Brain pericyte (primary cell): Measurements from ENCODE around the gene THRAP3.
"Not testable (repeated sequence)": the region's sequence is repeated elsewhere in the genome, so short reads cannot be mapped to it uniquely, and the experiment has no call there.

Source experiments
- DNase-seq: peaks from one replicate; pipeline ENCODE4 v3.0.0-alpha.2; 2012; ENCODE audit warnings: low read depth, low spot score

Gene THRAP3

DNA sequence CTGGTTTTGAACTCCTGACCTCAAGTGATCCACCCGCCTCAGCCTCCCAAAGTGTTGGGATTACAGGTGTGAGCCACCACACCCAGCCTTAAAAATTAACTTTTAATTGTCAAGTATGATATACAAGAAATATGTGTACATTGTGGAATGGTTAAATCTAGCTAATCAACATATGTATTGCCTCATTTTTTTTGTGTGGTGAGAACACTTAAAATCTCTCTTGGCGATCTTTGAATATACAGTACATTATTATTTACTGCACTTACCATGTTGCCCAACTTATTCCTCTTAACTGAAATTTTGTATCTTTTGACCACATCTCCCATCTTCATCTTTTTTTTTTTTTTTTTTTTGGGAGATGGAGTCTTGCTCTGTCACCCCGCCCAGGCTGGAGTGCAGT, 23.3 kb downstream of the THRAP3 start:
- no peak for DNase-seq

DNA sequence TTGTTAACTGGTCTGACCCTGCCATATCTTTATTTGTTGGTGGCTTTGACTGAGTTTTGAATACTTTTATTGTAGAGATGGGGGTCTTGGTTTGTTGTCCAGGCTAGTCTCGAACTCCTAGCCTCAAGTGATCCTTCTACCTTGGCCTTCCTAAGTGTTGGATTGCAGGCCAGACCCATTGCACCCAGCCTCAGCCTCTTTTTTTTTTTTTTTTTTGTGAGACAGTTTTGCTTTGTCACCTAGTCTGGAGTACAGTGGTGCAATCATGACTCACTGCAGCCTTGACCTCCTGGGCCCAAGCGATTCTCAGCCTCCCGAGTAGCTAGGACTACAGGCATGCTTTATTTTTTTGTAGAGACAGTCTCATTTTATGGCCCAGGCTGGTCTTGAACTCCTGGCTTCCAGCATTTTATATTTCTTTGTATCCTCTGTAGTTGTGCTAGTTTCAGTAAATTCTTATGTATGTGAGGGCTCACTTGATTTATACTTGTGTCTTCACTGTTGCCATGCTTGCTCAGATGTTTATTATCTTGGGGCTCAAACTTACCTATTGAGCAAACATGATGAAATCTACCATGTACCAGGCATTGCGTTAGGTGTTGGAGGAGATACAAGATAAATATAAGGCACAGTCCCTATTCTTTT, 24.1 kb downstream of the THRAP3 start:
- peak; percentile 32 for DNase-seq

DNA sequence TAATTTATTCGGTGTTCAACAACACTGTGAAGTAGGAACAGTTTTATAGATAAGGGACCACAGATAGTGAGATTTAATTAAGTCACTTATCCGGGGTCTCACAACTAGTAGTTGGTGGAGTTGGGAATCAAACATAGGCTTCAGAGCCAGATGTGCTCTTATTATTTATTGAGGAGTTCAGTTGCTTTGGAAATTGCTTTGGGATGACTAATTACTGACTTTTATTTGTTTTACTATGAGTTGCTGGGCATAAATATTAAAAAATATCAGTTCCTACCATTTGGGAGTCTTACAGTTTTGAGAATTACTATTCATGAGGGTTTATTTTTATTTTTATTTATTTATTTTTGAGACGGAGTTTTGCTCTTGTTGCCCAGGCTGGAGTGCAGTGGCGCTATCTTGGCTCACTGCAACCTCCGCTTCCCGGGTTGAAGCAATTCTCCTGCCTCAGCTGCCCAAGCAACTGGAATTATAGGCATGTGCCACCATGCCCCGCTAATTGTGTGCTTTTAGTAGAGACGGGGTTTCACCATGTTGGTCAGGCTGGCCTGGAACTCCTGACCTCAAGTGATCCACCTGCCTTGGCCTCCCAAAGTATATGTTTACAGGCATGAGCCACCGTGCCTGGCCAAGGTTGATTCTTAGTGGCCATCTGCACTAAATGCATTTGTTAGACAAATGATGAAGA, 27.7 kb downstream of the THRAP3 start:
- no peak for DNase-seq

DNA sequence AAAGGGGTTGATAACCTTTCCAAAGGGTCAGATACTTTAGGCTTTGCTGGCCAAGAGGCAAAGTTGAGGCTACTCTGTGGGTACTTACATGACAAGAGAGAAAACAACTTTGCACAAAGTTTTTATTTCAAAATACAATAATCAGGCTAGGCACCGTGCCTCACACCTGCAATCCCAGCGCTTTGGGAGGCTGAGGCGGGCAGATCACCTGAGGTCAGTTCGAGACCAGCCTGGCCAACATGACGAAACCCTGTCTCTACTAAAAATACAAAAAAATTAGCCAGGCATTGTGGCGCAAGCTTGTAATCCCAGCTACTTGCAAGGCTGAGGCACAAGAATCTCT, 28.2 kb downstream of the THRAP3 start:
- not testable (repeated sequence) for DNase-seq

DNA sequence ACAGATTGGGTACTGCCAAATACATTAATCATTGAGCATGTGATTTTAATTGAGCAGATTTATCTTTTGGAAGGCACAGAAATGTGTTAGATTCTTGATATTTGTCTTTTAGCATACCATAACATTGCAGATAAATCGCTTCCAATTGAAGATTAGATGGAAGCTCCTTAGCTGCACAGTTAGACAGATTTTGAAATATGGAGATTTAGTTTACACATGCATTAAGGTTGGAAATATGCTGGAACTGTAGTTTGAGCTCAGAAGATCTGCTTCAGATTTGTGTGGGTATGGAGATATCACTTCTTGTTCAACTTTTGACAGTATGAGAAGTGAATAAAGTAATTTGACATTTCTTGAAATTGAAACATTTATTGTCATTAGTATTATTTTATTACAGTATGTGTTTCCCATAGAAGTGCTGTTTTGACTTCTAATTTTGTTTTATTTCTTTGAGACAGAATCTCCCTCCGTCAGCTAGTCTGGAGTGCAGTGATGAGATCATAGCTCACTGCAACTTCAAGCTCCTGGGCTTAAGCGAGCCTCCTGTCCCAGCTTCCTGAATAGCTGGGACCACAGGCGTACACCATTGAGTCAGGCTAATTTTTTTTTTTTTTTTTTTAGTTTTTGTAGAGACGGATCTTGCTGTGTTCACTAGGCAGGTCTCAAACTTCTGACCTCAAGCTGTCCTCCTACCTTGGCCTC, 29.1 kb downstream of the THRAP3 start:
- no peak for DNase-seq

DNA sequence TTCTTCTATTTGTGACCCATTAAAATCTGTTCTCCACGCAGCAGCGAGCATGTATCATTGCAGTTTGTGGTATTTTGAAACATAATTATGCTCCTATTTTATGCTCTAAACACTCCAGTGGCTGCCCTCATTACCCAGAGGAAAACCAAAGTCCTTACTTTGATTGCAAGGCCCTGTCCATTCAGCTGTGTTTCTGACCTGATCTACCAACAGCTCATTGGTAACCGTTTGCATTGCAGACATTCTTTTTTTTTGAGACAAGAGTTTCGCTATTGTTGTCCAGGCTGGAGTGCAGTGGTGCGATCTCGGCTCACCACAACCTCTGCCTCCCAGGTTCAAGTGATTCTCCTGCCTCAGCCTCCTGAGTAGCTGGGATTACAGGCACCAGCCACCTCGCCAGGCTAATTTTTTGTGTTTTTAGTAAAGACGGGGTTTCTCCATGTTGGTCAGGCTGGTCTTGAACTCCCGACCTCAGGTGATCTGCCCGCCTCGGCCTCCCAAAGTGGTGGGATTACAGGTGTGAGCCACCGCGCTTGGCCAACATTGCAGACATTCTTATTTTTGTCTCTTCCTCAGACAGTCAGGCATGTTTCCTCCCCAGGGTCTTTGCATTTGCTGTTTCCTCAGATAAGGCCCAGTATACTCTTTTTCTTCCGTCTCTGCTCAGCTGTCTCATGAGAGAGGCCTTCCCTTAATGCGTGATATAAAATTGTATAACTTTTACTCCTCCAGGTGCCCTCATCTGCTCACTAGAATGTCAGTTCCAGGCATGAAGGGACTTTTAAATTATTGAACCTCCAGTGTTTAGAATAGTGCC, 32.5 kb downstream of the THRAP3 start:
- DNase-seq = no peak

DNA sequence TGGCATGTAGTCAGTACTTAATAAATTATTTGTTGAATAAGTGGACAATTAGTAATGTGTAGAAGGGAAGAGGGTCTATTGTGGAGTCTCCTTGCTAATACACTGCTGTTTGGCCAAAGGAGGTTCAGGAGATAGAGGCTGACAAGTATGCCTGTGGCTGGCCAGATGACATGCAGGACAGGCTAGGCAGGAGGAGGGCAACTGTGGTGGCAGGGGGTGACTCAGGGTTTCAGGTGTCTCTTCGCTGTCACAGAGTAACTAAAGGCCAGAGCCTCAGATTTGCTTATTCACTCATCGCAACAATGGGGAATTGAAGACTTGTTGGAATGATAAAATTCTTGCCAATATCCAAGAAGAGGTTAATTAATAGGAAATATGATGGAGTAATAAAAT, 33.1 kb downstream of the THRAP3 start:
- no peak for DNase-seq

DNA sequence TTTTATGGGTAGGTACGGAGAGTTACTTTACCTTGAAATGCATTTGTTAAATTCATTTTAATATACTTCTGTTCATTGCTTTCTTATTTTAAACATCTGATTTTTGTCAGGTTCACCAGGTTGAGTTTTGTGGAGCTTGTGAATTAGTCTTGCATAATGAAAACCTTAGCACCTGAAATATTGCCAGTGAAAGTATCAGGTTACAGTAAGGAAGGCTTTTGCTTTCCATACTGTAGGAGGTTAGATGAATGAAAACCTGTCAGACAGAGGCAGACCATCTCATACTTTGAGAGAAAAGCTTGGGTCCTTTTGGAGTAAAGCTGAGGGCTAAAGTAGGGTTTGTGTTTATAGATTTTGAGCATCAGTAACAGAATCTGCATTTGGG, 34.7 kb downstream of the THRAP3 start:
- DNase-seq = no peak

DNA sequence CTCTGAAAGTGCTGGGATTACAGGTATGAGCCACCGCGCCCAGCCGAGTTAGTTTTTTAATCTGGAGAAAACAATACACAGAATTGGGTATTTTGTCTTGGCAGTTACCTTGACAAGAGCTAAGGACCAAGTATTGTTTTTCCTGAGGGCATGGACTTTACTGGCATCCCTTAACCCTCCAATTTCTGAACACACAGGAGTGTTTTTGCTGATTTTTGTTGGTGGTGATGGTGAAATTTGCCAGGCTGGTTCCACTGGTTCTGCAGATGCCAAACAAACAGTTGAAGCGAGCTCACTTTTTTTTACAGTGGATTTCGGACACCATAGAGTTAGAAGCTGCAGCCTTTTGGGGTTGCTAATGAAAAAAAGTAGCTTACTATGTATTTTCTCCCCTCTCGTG, 44.7 kb downstream of the THRAP3 start:
- DNase-seq = no peak

DNA sequence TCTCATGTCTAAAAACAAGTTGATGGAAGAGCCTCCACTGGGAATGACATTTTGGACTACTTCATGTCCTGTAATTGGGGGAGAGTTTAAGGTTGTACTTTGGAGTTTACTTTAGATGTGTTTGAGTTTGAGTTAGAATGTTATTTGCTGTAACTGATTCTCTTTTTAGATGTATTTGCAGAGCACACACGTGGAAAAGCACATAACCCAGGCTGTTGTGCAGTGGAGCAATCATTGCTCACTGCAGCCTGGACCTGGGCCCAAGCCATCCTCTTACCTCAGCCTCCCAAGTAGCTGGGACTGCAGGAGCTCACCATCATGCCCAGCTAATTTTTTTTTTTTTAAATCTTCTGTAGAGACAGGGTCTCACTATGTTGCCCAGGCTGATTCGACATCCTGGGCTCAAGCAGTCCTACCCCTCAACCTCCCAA, 45.2 kb downstream of the THRAP3 start:
- DNase-seq = no peak

DNA sequence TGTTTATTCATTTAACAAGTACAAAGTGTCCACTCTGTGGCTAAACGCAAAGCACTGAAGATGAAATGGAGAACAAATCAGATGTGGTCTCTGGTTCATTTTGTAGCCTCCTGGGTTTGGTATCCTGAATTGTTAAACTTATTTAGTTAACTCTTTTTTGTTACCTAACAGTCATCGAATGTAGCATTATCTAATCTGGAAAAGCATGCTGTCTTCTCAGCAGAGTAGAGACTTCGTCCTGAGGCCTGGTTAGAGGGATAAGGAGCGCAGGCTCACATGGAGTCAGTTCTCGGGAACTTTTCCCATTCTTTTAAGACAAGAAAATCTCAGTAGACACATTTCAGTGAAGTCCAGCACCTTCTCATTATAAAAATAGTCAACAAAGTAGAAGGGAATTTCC, 48.8 kb downstream of the THRAP3 start:
- no peak for DNase-seq

DNA sequence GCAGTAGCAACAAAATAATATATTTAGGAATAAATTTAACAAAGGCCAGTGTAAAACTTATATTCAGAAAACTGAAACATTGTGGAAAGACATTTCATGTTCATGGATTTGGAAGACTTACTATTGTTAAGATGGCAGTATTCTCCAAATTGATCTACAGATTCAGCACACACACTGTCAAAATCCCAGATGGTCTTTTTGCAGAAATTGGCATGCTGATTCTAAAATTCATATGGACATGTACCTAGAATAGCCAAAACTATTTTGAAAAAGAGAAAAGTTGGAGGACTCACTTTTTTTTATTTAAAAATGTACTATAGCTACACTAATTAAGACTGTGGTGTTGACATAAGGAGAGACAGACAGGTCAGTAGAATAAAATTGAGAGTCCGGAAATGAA, 50.0 kb downstream of the THRAP3 start:
- DNase-seq = no peak

DNA sequence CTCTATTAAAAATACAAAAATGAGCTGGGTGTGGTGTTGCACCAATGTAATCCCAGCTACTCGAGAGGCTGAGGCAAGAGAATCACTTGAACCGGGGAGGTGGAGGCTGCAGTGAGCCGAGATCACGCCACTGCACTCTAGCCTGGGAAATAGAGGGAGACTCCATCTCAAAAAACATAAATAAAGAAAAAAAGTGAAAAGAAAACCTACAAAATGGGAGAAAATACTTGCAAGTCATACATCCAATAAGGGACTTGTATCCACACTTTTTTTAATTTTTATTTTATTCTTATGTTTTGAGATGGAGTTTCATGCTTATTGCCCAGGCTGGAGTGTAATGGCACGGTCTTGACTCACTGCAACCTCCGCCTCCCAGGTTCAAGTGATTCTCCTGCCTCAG, 52.4 kb downstream of the THRAP3 start:
- DNase-seq = no peak

DNA sequence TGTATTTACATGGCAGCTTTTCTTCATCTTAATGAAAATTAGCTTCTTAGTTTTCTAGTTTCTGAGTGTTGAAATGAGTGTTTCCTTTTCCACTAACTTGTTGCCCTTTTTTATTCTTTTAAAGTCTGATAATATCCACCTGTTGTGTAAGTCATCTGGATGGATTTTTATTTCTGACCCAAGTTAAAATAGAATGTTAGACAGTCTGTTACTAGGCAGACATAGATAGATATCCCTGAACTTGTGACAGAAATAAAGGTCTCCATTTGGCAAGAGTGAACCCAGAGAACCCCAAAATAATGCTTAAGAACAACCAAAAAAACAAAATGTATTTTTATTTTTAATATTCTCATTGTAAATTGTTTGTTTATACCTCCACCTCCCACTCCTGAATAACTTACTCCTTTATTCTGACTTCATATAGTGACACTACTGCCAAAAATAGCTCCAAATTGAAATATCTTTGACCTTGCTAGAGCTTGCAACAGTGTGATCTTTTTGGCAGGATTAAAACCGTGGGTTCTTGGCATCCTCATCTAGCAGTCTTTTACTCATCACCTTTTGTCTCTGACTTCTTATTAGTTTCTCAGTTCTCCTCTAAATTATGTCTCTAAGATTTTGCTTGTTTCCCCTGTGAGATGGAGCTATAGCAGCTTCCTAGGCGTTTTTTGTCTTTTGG, 55.0 kb downstream of the THRAP3 start:
- no peak for DNase-seq

DNA sequence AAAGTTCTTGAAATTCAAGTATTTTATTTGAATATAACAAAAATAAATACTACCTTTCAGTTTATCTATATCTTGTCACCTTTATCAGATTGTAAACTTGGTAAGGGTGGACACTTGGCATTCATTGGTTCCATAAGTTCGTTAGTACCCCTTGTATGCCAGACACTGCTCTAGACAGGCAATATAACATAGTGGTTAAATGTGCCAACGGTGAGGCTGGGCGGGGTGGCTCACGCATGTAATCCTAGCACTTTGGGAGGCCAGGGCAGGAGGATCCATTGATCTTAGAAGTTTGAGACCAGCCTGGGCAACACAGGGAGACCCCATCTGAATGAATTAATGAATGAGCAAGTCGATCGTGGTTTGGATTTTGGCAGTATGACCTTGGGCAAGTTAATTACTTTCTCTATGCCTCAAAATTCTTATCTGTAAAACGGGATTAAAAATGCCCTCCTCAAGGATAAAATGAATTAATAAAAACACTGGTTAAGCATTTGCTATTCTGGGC, 55.6 kb downstream of the THRAP3 start:
- no peak for DNase-seq

DNA sequence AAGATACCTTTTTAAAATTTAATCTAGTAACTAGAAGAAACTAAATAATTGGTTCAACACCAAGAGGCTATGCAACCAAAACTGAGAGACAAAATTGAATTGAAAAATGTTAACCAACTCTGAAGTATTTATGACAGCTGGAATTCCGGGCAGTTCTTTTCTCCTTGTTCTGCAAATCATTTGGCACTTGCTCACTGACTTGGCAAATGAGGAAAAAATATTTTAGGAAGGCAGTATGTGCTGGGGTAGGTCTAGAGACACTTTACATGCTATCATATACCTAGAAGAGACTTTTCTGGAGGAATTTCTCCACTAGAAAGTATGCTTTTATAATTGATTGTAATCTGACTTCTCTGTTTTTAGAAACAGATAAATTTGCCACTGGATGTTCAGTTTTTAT, 59.8 kb downstream of the THRAP3 start:
- DNase-seq = no peak

DNA sequence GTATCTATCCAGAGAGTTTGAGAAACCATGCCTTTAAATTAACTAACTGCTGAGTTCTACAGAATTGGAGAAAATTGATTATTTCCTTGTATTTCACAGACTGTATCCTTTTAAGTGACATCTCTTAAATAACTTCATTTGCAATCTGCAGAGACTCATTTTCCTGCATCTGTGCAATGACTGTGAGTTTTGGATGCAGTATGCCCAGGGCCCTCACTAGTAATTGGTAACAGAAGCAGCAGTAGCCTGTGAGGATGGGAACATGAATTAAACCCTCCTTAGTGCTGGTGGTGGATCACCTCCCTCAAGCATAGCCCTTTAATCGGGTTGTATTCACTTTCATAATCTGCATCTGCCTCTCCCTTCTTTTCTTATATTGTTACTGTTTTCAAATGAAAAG, 60.3 kb downstream of the THRAP3 start:
- no peak for DNase-seq

DNA sequence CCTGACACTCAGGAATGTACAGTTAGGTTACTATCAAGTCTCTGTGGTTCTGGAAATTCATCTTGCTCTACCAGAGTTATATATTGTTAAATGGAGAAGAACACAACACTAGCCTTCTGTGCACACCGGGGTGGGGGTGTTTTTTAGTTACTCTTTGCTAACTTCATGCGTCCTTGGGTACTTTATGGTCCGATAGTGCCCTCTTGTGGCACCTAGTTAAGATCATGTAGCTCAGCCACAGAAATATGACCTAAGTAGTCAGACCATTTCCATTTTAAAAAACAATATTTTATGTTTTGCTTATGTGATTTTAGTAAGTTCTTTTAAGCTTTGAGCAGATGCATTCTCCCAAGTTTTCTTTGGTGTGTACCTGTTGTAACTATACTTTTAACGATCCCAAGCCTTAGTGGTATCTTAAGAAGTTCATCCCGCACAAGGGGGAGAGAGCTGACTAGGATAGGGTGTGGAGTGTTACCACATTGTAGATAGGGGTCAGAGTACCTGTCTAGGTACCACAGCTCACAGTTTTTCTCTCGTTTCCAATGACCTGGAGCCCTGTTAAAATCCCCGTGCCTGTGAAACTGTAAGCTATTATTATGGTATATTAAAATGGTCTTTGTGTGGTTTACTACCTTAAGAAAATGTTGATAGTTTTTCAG, 61.3 kb downstream of the THRAP3 start:
- peak; percentile 27 for DNase-seq

DNA sequence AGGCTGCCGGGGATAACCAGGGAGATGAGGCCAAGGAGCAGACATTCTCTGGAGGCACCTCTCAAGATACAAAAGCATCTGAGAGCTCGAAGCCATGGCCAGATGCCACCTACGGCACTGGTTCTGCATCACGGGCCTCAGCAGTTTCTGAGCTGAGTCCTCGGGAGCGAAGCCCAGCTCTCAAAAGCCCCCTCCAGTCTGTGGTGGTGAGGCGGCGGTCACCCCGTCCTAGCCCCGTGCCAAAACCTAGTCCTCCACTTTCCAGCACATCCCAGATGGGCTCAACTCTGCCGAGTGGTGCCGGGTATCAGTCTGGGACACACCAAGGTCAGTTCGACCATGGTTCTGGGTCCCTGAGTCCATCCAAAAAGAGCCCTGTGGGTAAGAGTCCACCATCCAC, 62.6 kb downstream of the THRAP3 start:
- DNase-seq = no peak

DNA sequence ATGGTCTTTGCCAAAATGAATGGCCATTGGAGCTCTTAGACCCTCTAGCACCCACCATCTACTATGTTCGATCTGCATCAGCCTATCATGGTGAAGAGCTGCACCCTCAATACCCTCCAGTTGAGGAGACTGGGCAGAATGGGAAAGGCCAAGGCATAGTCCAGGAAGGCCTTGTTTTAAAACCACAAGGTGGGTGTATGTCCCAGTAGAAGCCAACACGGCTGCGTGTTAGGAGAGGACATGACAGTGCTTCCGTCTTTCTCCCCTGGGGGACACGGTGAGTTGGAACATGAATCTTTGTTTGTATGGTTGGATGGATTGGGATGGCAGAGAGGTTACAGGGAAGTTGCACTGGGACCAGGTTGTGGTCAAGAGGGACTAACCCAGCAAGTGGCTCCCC, 63.4 kb downstream of the THRAP3 start:
- DNase-seq = no peak

DNA sequence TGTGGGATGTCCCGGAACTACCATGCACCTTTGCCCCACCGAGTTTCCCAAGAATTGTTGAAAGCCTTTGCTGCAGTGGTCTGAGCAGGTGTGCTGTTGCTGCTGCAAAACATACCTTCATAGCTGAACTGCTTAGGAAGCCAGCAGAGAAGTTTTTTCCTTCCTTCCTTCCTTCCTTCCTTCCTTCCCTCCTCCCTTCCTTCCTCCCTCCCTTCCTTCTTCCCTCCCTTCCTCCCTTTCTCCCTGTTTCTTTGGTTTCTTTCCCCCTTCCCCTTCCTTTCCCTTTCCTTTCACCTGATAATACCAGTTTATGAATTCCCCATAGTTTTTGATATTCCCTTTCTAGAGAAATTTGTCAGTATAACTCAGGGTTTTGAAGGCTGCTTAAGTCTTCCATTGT, 71.1 kb downstream of the THRAP3 start:
- DNase-seq = no peak
